ENCODE data around the gene RAD23A.
"Not testable (repeated sequence)": the region's sequence is repeated elsewhere in the genome, so short reads cannot be mapped to it uniquely, and the experiment has no call there.

RAD23A gene

DNA sequence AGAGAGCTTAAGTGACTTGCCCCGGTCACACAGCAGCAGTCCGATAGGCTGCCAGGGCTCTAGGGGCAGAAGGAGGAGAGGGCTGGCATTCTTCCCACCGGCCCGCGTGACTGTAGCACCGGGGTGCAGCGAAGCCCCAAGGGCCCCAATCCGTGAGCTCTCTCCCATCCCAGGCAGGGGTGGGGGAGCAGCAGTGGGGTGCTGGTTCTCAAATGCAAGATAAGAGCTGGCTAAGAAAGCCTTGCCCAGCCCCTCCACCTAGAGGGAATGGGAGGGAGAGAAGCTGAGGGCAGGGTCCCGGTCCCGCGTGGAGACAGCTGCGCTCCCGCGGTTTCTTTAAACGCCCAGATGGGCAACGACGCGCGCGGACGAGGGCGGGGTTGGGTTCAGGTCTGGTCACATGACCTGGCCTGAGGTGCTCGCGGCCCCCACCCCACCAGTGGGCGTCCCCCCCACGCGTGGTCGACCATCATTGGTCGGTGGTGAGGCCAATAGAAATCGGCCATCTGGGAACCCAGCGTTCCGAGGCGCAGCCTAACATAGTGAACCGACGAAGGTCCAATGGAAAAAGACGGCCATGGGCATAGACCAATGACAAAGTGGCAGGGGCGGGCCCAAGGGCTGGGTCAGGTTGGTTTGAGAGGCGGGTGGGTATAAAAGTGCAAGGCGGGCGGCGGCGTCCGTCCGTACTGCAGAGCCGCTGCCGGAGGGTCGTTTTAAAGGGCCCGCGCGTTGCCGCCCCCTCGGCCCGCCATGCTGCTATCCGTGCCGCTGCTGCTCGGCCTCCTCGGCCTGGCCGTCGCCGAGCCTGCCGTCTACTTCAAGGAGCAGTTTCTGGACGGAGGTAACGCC, 7.5 kb upstream of the RAD23A start, which contains the start of gene CALR:
TSS of gene CALR (plus strand) at position 683 of the 852 bp plus-strand sequence. CDS start at position 754, 71 bp downstream.
- peak; percentile 51 for FAIRE-seq

DNA sequence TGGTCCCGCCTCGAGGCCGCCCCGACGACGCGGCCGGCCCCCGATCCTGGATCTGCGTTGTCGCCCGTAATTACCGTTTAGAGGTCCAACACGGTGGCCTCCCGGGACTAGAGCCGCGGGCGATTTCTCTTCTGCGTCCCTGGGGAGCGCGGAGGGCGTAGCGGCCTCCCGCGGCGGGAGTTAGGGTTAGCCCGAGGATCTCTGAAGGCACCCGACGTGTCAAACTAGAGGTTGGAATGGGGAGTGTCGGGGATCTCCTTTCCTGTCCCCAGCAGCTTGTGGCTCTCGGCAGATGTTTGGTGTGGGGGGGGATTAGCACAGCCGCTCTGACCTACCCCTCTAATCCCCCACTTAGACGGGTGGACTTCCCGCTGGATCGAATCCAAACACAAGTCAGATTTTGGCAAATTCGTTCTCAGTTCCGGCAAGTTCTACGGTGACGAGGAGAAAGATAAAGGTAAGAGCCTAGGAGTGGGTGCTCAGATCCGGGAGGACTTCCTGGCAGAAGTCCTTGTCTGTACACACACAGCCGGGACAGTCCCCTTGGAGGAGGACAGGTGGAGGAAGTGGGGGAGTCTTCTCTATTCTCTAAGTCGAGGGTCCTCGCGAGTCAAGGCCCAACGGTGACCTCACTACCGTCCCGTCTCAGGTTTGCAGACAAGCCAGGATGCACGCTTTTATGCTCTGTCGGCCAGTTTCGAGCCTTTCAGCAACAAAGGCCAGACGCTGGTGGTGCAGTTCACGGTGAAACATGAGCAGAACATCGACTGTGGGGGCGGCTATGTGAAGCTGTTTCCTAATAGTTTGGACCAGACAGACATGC, 6.7 kb upstream of the RAD23A start:
- no peak for FAIRE-seq

DNA sequence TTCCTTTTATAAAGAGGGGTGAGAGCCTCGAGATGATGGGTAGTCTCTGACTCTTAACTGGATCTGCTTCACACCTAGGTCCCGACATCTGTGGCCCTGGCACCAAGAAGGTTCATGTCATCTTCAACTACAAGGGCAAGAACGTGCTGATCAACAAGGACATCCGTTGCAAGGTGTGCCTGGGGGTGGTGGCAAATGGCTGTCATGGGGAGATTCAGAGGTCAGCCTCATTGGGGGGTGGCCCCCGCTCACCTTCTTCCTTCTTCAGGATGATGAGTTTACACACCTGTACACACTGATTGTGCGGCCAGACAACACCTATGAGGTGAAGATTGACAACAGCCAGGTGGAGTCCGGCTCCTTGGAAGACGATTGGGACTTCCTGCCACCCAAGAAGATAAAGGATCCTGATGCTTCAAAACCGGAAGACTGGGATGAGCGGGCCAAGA, 5.7 kb upstream of the RAD23A start:
- no peak for FAIRE-seq

DNA sequence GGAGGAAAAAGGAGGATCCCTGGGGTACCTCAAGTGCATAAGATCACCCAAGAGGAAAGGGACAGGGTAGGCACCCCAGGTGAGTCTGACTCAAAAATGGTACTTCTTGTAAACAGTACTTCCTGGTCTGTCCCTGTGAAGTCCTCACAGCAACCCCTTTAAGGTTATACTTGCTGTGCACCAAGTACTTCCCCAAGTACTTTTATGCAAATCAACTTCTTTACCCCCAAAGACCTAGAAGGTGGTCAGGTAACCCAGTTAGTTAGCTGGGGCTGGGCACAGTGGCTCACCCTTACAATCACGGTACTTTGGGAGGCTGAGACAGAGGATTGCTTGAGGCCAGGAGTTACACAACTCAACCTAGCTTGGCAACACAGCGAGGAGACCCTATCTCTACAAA, 4.8 kb upstream of the RAD23A start:
- no peak for FAIRE-seq

DNA sequence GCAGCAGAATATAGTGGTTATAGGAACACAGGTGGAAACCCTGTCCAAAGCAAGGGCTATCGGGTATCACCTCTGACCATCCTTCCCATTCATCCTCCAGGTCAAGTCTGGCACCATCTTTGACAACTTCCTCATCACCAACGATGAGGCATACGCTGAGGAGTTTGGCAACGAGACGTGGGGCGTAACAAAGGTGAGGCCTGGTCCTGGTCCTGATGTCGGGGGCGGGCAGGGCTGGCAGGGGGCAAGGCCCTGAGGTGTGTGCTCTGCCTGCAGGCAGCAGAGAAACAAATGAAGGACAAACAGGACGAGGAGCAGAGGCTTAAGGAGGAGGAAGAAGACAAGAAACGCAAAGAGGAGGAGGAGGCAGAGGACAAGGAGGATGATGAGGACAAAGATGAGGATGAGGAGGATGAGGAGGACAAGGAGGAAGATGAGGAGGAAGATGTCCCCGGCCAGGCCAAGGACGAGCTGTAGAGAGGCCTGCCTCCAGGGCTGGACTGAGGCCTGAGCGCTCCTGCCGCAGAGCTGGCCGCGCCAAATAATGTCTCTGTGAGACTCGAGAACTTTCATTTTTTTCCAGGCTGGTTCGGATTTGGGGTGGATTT, 2.1 kb upstream of the RAD23A start:
- FAIRE-seq: no peak

DNA sequence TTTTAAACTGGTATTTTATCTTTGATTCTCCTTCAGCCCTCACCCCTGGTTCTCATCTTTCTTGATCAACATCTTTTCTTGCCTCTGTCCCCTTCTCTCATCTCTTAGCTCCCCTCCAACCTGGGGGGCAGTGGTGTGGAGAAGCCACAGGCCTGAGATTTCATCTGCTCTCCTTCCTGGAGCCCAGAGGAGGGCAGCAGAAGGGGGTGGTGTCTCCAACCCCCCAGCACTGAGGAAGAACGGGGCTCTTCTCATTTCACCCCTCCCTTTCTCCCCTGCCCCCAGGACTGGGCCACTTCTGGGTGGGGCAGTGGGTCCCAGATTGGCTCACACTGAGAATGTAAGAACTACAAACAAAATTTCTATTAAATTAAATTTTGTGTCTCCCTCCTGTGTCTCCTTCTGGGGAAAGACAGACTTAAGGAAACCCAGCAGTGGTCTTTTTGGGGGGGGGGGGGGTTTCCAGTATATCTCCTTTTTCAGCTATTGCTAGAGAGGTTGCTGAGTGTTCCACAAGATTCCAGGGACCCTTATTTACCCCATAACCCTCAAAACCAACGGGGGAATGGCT, 1.5 kb upstream of the RAD23A start:
- FAIRE-seq: no peak

DNA sequence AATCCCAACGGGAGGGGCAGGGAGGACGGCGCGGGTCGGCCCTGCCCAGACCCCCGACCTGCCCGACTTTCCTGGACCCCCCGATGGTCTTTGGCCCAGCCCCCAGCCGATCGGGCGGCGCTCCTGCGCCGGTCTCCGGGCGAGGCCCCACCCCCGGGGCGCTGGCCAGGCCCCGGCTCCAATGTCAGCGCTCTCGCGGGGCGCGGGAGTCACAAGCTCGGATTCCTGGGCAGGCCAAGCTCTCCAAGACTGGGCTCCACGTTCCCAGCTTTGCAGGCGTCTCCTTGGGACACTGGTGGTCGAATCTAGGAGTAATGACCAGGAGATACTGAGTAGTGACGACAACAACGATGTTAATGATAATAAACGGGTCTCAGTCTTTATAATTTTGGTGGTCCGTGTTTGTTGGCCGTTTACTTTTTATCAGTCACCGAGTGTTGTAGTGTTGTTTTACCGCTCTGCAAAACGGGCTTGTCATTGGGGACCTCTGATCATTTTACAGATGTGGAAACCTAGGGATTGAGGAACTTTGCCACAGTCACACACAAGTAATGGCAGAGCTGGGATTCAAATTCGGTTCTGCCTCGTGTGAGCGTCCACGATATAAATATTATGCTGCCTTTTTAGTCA, 545 bp downstream of the RAD23A start:
- FAIRE-seq: no peak

DNA sequence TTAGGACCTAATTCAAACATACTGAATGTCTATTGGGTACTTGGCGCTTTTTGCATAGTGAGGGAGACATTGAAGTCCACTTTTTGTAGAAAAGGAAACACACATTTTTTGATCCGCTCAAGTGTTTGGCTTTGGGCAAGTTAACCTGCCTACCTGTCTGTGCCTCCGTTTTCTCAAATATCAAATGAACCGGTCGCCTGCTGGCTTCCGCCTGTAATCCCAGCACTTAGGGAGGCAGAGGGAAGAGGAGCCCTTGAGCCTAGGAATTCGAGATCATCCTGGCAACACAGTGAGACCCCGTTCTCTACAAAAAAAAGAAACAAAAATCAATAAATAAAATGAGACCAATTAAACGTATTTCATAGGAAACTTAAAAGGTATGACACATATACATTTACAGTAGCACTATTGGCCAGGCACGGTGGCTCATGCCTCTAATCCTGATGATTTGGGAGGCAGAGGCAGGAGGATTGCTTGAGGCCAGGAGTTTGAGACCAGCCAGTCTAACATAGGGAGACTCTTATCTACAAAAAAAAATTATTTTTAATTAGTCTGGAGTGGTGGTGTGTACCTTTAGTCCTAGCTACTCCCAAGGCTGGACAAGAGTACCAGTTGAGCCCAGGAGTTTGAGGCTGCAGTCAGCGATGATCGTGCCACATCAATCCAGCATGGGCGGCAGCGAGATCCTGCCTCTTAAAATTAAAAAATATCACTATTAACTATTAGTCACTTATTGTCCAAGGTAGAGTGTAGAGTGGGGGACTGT, 1.3 kb downstream of the RAD23A start:
- FAIRE-seq: no peak

DNA sequence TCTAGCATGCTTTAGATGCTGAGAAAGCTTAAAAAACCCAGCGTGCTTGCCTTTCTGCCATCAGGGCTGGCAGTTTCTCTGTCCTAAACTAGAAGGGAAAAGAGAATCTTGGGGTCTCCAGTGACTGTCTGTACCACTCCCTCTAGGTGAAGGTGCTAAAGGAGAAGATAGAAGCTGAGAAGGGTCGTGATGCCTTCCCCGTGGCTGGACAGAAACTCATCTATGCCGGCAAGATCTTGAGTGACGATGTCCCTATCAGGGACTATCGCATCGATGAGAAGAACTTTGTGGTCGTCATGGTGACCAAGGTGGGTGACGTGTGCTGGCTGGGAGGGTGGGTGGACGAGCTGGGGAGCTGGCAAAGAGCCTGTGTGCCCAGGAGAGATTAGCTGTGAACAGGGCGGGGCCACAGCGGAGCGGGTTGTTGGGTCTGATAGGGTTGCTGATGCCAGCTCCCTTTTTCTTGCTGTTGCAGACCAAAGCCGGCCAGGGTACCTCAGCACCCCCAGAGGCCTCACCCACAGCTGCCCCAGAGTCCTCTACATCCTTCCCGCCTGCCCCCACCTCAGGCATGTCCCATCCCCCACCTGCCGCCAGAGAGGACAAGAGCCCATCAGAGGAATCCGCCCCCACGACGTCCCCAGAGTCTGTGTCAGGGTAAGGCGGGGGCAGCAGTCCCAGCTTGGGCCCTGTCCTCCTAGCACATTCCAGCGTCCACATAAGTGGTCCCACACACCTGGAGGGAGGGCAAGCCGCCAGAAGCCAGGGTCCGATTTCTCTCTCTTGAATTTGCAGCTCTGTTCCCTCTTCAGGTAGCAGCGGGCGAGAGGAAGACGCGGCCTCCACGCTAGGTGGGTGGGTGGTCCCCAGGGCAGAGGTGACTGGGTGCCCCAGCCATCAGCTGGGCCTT, 2.3 kb downstream of the RAD23A start:
- no peak for FAIRE-seq

DNA sequence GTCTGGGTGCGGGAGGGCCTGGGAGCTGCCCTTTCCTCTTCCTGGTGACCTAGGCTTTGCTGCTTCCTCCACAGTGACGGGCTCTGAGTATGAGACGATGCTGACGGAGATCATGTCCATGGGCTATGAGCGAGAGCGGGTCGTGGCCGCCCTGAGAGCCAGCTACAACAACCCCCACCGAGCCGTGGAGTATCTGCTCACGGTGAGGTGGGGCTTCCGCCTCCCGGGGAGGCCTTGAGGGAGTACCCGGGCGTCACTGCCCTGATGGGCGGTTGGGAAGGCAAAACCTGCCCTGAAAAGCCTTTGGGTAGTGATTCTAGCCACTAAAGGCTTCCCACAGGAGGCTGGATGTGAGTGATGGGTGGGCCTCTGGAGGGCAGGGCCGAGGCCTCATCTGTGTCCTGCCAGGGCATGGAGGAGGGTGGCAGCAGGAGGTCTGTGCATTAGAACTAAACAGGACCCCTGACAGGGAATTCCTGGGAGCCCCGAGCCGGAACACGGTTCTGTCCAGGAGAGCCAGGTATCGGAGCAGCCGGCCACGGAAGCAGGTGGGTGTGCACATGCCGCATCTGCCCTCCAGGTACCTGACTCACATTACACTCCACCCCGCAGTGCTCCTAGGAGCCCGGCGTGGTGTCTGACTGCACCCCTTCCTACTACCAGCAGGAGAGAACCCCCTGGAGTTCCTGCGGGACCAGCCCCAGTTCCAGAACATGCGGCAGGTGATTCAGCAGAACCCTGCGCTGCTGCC, 3.1 kb downstream of the RAD23A start:
- no peak for FAIRE-seq

DNA sequence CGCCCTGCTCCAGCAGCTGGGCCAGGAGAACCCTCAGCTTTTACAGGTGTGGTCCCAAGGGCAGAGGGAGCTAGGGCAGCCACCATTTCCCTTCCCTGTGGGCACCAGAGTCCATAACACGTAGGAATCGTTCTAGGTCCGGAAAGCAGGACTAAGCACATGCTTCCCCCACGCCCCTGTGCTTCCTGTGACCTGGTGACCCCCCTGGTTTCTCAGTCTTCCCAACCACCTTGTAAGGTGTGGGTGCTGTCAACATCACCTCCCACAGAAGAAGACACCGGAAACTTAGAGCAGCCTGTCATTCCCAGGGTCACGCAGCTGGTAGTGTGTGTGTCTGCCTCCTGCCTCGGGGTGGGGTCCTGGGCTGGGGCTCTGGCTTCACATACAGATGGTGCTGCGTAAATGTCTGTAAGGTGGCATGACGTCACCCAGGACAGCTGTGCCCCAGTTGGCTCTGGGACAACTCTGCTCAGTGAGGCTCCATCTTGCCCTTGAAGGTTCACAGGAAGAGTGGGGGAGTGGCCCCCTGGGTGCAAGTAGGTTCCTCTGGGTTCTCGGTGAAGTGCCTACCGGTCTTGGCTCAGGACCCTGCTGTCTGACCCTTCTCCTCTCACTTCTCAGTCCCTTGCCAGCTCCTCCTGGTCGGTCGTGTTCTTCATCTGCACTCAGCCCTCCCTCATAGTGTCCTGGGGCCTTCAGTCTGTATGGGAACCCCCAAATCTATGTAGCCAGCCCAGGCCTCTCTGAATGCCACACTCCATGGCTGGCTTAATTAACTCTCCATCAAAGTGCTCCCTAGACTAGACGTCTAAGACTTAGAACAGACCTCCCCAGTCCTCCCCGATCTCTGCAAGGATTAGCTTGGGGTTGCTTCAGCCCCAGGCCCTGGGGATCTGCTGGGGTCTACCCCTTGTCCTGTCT, 4.0 kb downstream of the RAD23A start:
- FAIRE-seq: no peak

DNA sequence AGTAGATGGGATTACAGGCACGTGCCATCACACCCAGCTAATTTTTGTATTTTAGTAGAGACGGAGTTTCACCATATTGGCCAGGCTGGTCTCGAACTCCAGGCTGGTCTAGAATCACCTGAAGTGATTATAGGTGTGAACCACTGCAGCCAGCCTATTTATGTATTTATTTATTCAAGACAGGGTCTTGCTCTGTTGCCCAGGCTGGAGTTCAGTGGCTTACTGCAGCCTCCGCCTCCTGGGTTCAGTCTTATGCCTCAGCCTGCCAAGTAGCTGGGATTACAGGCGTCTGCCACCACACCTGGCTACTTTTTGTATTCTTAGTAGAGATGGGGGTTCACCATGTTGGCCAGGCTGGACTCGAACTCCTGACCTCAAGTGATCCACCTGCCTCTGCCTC, 6.4 kb downstream of the RAD23A start:
- FAIRE-seq: not testable (repeated sequence)

DNA sequence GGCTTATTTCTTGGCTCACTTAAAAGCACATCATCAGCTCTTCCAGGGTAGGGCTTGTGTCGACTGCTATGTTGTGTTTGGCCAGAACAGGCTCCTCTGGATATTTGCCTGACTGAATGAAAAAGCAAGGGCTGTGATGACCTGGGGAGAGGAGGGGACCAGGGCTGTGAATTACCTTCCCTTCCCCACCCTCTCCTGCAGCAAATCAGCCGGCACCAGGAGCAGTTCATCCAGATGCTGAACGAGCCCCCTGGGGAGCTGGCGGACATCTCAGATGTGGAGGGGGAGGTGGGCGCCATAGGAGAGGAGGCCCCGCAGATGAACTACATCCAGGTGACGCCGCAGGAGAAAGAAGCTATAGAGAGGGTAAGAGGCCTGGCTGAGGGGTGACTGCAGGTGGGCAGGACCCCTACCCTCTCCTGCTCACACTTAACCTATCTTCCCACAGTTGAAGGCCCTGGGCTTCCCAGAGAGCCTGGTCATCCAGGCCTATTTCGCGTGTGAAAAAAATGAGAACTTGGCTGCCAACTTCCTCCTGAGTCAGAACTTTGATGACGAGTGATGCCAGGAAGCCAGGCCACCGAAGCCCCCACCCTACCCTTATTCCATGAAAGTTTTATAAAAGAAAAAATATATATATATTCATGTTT, 7.0 kb downstream of the RAD23A start:
- no peak for FAIRE-seq

DNA sequence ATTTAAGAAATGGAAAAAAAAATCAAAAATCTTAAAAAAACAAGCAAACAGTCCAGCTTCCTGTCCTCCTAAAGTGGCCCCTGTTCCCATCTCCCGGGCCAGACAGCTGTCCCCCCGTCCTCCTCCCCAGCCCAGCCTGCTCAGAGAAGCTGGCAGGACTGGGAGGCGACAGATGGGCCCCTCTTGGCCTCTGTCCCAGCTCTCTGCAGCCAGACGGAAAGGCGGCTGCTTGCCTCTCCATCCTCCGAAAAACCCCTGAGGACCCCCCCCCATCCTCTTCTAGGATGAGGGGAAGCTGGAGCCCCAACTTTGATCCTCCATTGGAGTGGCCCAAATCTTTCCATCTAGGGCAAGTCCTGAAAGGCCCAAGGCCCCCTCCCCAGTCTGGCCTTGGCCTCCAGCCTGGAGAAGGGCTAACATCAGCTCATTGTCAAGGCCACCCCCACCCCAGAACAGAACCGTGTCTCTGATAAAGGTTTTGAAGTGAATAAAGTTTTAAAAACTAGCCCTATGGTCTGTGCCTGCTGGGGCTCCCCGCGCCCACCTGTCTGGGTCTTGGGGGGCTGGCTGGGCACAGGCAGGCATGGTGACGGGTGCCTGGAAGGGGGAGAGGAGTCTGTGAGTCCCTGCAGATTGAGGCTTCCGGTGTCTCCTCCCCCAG, 7.6 kb downstream of the RAD23A start:
- FAIRE-seq: no peak

DNA sequence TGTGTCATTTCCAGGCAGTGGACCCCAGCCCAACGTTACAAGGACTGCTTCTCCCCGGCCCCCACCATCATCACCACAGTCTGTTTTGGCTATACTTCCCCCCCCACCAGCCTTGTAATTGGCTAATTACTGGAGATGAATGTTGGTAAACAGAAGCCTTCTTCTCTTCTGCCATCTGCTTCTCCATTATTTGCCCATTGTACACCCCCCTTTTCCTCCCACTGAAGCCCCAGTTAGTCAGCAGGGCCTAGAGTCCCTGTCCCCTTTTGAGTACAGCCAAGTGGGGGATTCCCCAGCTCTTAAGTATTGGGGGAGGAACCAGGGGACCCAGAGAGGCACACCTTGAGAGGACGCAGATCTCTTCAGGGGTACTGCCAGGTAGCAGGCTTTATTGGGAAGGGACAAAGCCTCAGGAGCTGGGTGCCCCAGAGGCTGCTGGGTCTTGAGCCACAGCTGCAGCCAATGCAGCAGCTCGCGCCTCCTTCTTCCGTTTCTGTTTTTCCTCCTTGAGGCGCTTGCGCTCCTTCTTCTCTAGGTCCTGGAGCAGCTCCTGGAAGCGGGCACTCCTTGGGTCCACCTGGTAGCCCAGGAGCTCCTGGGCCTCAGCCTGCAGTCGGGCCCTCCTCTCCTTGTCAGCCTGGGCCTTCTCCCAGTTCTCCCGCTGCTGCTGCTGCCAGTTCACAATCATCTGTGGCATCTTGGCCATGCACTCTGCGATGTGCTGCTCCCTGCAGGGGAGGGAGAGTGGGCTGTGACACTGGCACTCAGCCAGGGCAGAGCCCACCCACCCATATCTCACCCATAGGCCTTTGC, 8.3 kb downstream of the RAD23A start:
- no peak for FAIRE-seq

DNA sequence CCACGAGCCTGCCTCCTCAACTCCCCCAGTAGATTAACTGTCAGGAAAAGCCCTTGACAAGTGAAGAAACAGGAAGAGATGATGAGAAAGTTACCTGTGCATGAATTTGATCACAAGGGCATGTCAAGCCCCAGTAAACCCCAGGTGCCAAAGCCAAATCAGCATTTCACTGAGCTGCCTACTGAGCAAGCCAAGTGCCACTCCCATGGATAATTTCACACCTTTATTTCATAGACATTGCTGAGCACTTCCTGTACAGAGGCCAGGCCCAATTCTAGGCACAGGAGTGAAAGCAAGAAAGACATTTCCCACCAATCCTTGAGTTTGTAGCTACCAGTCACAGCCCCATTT, 8.9 kb downstream of the RAD23A start:
- FAIRE-seq: no peak

DNA sequence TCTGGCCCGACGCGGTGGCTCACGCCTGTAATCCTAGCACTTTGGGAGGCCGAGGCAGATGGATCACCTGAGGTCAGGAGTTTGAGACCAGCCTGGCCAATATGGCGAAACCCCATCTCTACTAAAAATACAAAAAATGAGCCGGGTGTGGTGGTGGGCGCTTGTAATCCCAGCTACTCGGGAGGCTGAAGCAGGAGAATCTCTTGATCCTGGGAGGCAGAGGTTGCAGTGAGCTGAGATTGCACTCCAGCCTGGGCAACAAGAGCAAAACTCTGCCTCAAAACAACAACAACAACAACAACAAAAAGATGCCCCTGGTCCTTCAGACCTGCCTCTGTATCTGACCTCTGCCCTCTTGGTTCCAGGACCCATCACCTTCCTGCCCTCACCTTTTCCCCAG, 9.9 kb downstream of the RAD23A start:
- not testable (repeated sequence) for FAIRE-seq
